ENCODE results near the gene GRIN2C. TPM values are rescaled to one million over a fixed set of nuclear protein-coding genes. Genes with fewer than 3 reads are reported as not detected.

Gene GRIN2C
- total and polyA plus RNA-seq, 9 of the 15 experiments (the other 6 are each of a cell fraction or from before 2014, with no cell fraction given), result under 0.01 to 0.33 (median 0.10) TPM; not detected in 2

- TF ChIP-seq REST (IDR thresholded peaks at IDR 0.05; ENCODE audit: borderline replicate concordance) (peak; percentile 94), REST (CRISPR knock-in tag; IDR thresholded peaks at IDR 0.05; ENCODE audit: low read depth) (peak; percentile 76), HNRNPUL1 (IDR thresholded peaks at IDR 0.05; ENCODE audit: low read length) (no peak), HLTF (IDR thresholded peaks at IDR 0.05) (no peak), SMAD4 (CRISPR knock-in tag; conservative IDR thresholded peaks at IDR 0.05) (no peak), ZNF277 (CRISPR knock-in tag; IDR thresholded peaks at IDR 0.05; ENCODE audit: borderline replicate concordance) (no peak), ZBTB9 (CRISPR knock-in tag; IDR thresholded peaks at IDR 0.05) (0 out of 2 replicates have a peak, but pooled peaks have one; percentile 50), TCF7 (IDR thresholded peaks at IDR 0.05; ENCODE audit: borderline replicate concordance) (no peak), MYC (IDR thresholded peaks at IDR 0.05; ENCODE audit: low read depth, low read length) (peak; percentile 35; the same call in 1 of the 2 replicates), MYC (CRISPR knock-in tag; IDR thresholded peaks at IDR 0.05; ENCODE audit: borderline replicate concordance, low read depth) (no peak), NUFIP1 (IDR thresholded peaks at IDR 0.05; ENCODE audit: partially characterized antibody) (no peak), TEAD4 (IDR thresholded peaks at IDR 0.05; ENCODE audit: low read length) (no peak), TEAD4 (CRISPR knock-in tag; IDR thresholded peaks at IDR 0.05; ENCODE audit: borderline replicate concordance) (peak; percentile 91; the same call in 1 of the 2 replicates), ILF3 (IDR thresholded peaks at IDR 0.05; ENCODE audit: borderline replicate concordance) (no peak), HDAC1 (IDR thresholded peaks at IDR 0.05) (peak in 1 of 2 experiments; percentile 41; a peak in 1 of 4 replicates), SIN3A (IDR thresholded peaks at IDR 0.05; ENCODE audit: borderline replicate concordance in 2 of 2, control insufficient read depth in 1 of 2, low read depth in 2 of 2, low read length in 2 of 2) (peak; percentile 62 to 80; a peak in 2 of 4 replicates), PHB (CRISPR knock-in tag; IDR thresholded peaks at IDR 0.05) (no peak)
Measured at GRCh38 chr17:74852237-74853047, 7.2 kb downstream of the GRIN2C start (continued).

Measured in K562 (cell line).